OCI-LY7 (cell line): ENCODE data around the gene ATG12. TPM values are rescaled to one million over a fixed set of nuclear protein-coding genes. Genes with fewer than 3 reads are reported as not detected.

Experiments
- BruUV-seq: library from RNA; stranded (reverse); fragments of 400-500 nt; replicated peaks from 2 replicates; lab custom pipeline; 2021; lab: Mats Ljungman, UMichigan
- CTCF ChIA-PET: fragments of 300-600 bp; sonication (Branson Sonifier 250); formaldehyde crosslinking; loops from one replicate; lab custom pipeline; 2022; ENCODE audit warnings: antibody characterized with exemption; ENCODE audit not compliant: unreplicated experiment; lab: Charles Lee
- POLR2A ChIA-PET: fragments of 300-600 bp; sonication (Branson Sonifier 250); formaldehyde crosslinking; loops from one replicate; lab custom pipeline; 2022; ENCODE audit warnings: antibody characterized with exemption; lab: Charles Lee
- DNase-seq: peaks from one replicate; pipeline ENCODE4 v3.0.0-alpha.2; 2015; ENCODE audit warnings: low spot score
- H2AFZ ChIP-seq: fragments of 200-600 bp; sonication (generic), shearing (Covaris generic); 2 replicates; pipeline ENCODE4 v1.6.1; 2014; ENCODE audit warnings: mild to moderate bottlenecking, antibody characterized with exemption, low read length, moderate library complexity
- H3K27ac ChIP-seq: fragments of 200-600 bp; sonication (generic); 2 replicates; pipeline ENCODE4 v1.5.1; 2014; ENCODE audit warnings: mixed run types, low read depth, mild to moderate bottlenecking, moderate library complexity, low read length, inconsistent platforms; ENCODE audit not compliant: poor library complexity, severe bottlenecking
- H3K36me3 ChIP-seq: fragments of 200-600 bp; sonication (generic); 2 replicates; pipeline ENCODE4 v1.6.1; 2014; ENCODE audit warnings: mild to moderate bottlenecking, antibody characterized with exemption, low read length, moderate library complexity, mixed read lengths; ENCODE audit not compliant: insufficient read depth
- H3K4me1 ChIP-seq: fragments of 200-600 bp; sonication (generic); 2 replicates; pipeline ENCODE4 v1.5.1; 2014; ENCODE audit warnings: mild to moderate bottlenecking, low read length; ENCODE audit not compliant: insufficient read depth, poor library complexity, severe bottlenecking
- H3K4me2 ChIP-seq: fragments of 200-600 bp; sonication (generic); 2 replicates; pipeline ENCODE4 v1.6.1; 2014; ENCODE audit warnings: mild to moderate bottlenecking, low read length
- H3K4me3 ChIP-seq: fragments of 200-600 bp; sonication (generic); 2 replicates; pipeline ENCODE4 v1.5.1; 2014; ENCODE audit warnings: mild to moderate bottlenecking, low read depth, low read length; ENCODE audit not compliant: poor library complexity, severe bottlenecking
- H3K79me2 ChIP-seq: fragments of 200-600 bp; sonication (generic); 2 replicates; pipeline ENCODE4 v1.6.1; 2016; ENCODE audit warnings: low read depth, mild to moderate bottlenecking, low read length, moderate library complexity, mixed read lengths; ENCODE audit not compliant: insufficient read depth
- H3K9me2 ChIP-seq: fragments of 200-600 bp; sonication (generic); 2 replicates; pipeline ENCODE4 v1.6.1; 2016; ENCODE audit warnings: mild to moderate bottlenecking, low read length, mixed read lengths; ENCODE audit not compliant: insufficient read depth
- H3K9me3 ChIP-seq: fragments of 200-600 bp; sonication (generic); 2 replicates; pipeline ENCODE4 v1.6.1; 2014; ENCODE audit warnings: mild to moderate bottlenecking, mixed run types, low read length, mixed read lengths
- H4K20me1 ChIP-seq: fragments of 200-600 bp; sonication (generic); 2 replicates; pipeline ENCODE4 v1.6.1; 2014; ENCODE audit warnings: mild to moderate bottlenecking, antibody characterized with exemption, low read length, moderate library complexity, mixed read lengths; ENCODE audit not compliant: insufficient read depth
- EZH2phosphoT487 ChIP-seq: fragments of 200-600 bp; sonication (generic); IDR thresholded peaks from 2 replicates; pipeline ENCODE4 v1.6.1; 2018; ENCODE audit warnings: low read depth, borderline replicate concordance, mild to moderate bottlenecking, mixed run types, antibody characterized with exemption, low read length, moderate library complexity, mixed read lengths
- intact Hi-C: fragments of 100-400 bp; cut with micrococcal nuclease; formaldehyde crosslinking; loops from one replicate; pipeline ENCODE4 v1.10.0; 2022; ENCODE audit not compliant: unreplicated experiment
- total RNA-seq, 2 experiments: library from RNA; depleted of rRNA in 1 of 2; stranded (reverse); fragments of >200 nt in 1 of 2; shearing (Covaris generic) in 1 of 2; gene quantifications; 2 replicates each; pipeline ENCODE4 v1.2.3, GENCODE V29; 2014 to 2022
- TF ChIP-seq, protein P1 (sequence below): fragments of 200-600 bp; sonication (generic); conservative IDR thresholded peaks from 2 replicates; pipeline ENCODE4 v1.5.1; 2014; ENCODE audit warnings: mild to moderate bottlenecking, antibody characterized with exemption, low read length, moderate library complexity, mixed read lengths

The ATG12 gene
- total RNA-seq, 2 experiments from 2014 or later = 38.0 to 48.3 TPM

DNA sequence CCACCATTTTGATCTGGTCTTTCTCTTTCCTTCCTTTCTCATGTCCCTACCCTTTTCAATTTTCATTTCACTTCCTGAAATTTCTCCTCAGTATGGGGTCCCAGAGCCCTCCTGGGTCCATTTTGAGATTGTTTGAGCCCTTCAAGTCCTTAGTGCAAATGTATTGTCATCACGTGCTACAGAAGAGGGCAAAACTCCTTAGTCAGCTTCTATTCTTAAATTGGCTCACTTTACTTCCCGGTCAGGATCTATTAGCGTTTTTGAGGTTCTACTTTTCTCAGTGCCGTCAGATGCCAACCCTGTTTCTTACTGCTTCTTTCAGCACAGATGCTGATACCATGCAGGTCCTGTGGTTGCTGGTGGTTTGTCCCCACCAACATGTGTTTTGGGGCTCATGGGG is 5.9 kb downstream of the ATG12 start:
- peaks cover 52% of the 10 kb centered on the region for H3K79me2 ChIP-seq
- no peak for DNase-seq
- H3K4me1 ChIP-seq = peaks cover 22% of the 10 kb centered on the region
- H3K9me3 ChIP-seq = no peaks in the 10 kb centered on the region
- no peak overlapping the region for H2AFZ ChIP-seq
- CTCF ChIA-PET = interaction anchor here (0.6 kb wide), 1 partner anchor 241 kb away, joined by 3 read pairs; no protein-coding TSS in a partner anchor
- intact Hi-C loops = no loop called here
- POLR2A ChIA-PET = interaction anchor here (0.5 to 1.6 kb wide), 3 partner anchors 10 to 312 kb away, joined by 3 to 5 read pairs (median 3); no protein-coding TSS in a partner anchor
- peaks cover 37% of the 10 kb centered on the region for H4K20me1 ChIP-seq
- H3K9me2 ChIP-seq = no peaks in the 10 kb centered on the region
- H3K4me3 ChIP-seq = no peak overlapping the region
- H3K4me2 ChIP-seq = no peak overlapping the region
- TF ChIP-seq, protein P1, sequence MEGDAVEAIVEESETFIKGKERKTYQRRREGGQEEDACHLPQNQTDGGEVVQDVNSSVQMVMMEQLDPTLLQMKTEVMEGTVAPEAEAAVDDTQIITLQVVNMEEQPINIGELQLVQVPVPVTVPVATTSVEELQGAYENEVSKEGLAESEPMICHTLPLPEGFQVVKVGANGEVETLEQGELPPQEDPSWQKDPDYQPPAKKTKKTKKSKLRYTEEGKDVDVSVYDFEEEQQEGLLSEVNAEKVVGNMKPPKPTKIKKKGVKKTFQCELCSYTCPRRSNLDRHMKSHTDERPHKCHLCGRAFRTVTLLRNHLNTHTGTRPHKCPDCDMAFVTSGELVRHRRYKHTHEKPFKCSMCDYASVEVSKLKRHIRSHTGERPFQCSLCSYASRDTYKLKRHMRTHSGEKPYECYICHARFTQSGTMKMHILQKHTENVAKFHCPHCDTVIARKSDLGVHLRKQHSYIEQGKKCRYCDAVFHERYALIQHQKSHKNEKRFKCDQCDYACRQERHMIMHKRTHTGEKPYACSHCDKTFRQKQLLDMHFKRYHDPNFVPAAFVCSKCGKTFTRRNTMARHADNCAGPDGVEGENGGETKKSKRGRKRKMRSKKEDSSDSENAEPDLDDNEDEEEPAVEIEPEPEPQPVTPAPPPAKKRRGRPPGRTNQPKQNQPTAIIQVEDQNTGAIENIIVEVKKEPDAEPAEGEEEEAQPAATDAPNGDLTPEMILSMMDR = no peak
- TF ChIP-seq EZH2phosphoT487 = no peak
- no TSS peak for BruUV-seq
- no peak overlapping the region for H3K27ac ChIP-seq
- H3K36me3 ChIP-seq = peaks cover 81% of the 10 kb centered on the region

DNA sequence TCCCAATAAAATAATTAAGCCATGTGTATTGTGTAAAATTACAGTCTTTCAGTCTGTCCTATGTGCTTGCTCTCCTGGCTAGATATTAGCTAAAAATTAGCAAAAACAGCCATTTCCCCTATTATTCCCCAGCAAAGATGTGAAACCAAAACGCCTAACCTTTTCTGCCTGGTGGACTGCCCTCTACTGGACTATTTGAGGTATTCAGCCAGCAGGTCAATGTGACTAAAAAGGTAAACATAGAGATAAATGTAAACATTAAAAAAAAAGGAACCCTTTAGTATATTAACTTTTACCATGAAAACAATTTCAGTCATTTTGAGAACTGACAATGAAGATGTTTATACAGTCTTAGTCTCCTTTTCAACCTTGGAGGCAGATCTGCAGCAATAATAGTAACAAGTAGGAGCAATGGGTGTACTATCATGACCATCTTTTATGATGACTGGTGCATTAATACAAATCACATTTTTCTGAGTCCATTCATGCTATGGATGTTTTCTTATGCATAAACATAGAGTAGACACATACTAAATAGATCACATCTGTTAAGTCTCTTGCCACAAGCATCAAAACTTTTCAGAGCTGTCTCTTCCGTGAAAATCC is 10.1 kb downstream of the ATG12 start:
- peaks cover 89% of the 10 kb centered on the region for H3K36me3 ChIP-seq
- no TSS peak for BruUV-seq
- no peak overlapping the region for H3K4me2 ChIP-seq
- intact Hi-C loops = no loop called here
- TF ChIP-seq, protein P1 = peak; percentile 94
- no peak for TF ChIP-seq EZH2phosphoT487
- ChIA-PET CTCF (no interaction called here), POLR2A (interaction anchor here (0.7 to 1.0 kb wide), 2 partner anchors 11 to 17 kb away, joined by 4 to 5 read pairs; no protein-coding TSS in a partner anchor)
- H3K9me2 ChIP-seq = no peaks in the 10 kb centered on the region
- no peak overlapping the region for H3K27ac ChIP-seq
- no peaks in the 10 kb centered on the region for H3K9me3 ChIP-seq
- H4K20me1 ChIP-seq = peaks cover 13% of the 10 kb centered on the region; the same call in 1 of the 2 replicates
- H2AFZ ChIP-seq = no peak overlapping the region
- no peak overlapping the region for H3K4me3 ChIP-seq
- H3K79me2 ChIP-seq = peaks cover 12% of the 10 kb centered on the region; the same call in 1 of the 2 replicates
- peak; percentile 48 for DNase-seq
- no peaks in the 10 kb centered on the region for H3K4me1 ChIP-seq

DNA sequence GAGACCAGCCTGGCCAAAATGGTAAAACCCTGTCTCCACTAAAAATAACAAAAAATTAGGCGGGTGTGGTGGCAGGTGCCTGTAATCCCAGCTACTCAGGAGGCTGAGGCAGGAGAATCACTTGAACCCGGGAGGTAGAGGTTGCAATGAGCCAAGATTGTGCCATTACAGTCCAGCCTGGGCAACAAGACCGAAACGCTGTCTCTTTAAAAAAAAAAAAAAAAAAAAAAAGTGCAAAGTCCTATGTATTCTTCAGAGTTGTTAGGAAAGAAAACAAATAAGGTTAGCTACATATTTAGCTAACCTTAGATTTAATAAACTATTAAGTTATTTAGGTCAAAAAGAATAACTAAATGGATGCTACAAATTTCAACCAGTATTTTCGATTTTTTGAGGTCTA is 11.5 kb downstream of the ATG12 start:
- POLR2A ChIA-PET = interaction anchor here (0.7 kb wide), 2 partner anchors 14 to 699 kb away, joined by 3 to 6 read pairs; no protein-coding TSS in a partner anchor
- BruUV-seq = no TSS peak
- no peak overlapping the region for H3K27ac ChIP-seq
- intact Hi-C loops = no loop called here
- peaks cover 13% of the 10 kb centered on the region; the same call in 1 of the 2 replicates for H4K20me1 ChIP-seq
- no peak overlapping the region for H2AFZ ChIP-seq
- CTCF ChIA-PET = no interaction called here
- no peak for TF ChIP-seq EZH2phosphoT487
- TF ChIP-seq, protein P1 = no peak
- H3K36me3 ChIP-seq = peaks cover 76% of the 10 kb centered on the region
- no peak overlapping the region for H3K4me2 ChIP-seq
- H3K4me1 ChIP-seq = no peaks in the 10 kb centered on the region
- no peaks in the 10 kb centered on the region for H3K9me3 ChIP-seq
- no peaks in the 10 kb centered on the region for H3K9me2 ChIP-seq
- H3K79me2 ChIP-seq = peaks cover 7% of the 10 kb centered on the region; the same call in 1 of the 2 replicates
- no peak for DNase-seq
- no peak overlapping the region for H3K4me3 ChIP-seq
